ENCODE data around the gene DNER. TPM values are rescaled to one million over a fixed set of nuclear protein-coding genes. Genes with fewer than 3 reads are reported as not detected.

DNER gene
- polyA plus RNA-seq, 1 donor (not counting 4 experiments of a cell fraction or from before 2014, with no cell fraction given): 8.5 TPM

GRCh38 chr2:229563388-229563787 is 151.0 kb downstream of the DNER start:
- FAIRE-seq (no peak), DNase-seq (ENCODE audit: low read depth, low spot score) (no peak)
- no peak overlapping the region for H3K9ac ChIP-seq (ENCODE audit: control insufficient read depth, extremely low read depth, insufficient read depth, low read length)
- H3K27ac ChIP-seq (ENCODE audit: control insufficient read depth, insufficient read depth, low read length): no peak overlapping the region
- H2AFZ ChIP-seq (ENCODE audit: control insufficient read depth, low read length): no peak overlapping the region
- no peaks in the 10 kb centered on the region for H3K4me1 ChIP-seq (ENCODE audit: control insufficient read depth, extremely low read depth, insufficient read depth, low read length)
- H3K79me2 ChIP-seq (ENCODE audit: control insufficient read depth, insufficient read depth, low read length): no peaks in the 10 kb centered on the region
- H3K9me3 ChIP-seq (ENCODE audit: control insufficient read depth, low read depth, low read length): no peaks in the 10 kb centered on the region
- H4K20me1 ChIP-seq (ENCODE audit: control insufficient read depth, extremely low read depth, insufficient read depth, low read length): no peaks in the 10 kb centered on the region
- no peaks in the 10 kb centered on the region for H3K27me3 ChIP-seq (ENCODE audit: control insufficient read depth, extremely low read depth, insufficient read depth, low read length)
- no peak overlapping the region for H3K4me2 ChIP-seq (ENCODE audit: control insufficient read depth, extremely low read depth, insufficient read depth, low read depth, low read length)
- H3K4me3 ChIP-seq (ENCODE audit: control insufficient read depth in 2 of 3, extremely low read depth in 1 of 3, insufficient read depth in 2 of 3, low read depth in 1 of 3, low read length in 3 of 3): no peak overlapping the region
- no peaks in the 10 kb centered on the region for H3K36me3 ChIP-seq (ENCODE audit: control insufficient read depth in 2 of 2, extremely low read depth in 1 of 2, insufficient read depth in 2 of 2, low read length in 2 of 2)
- dilution Hi-C loops (cut with MboI; ENCODE audit: extremely low pct_ligation_motif_present, low sequenced_read_pairs): no loop called here
- H3K9me1 ChIP-seq (ENCODE audit: control insufficient read depth, extremely low read depth, insufficient read depth, low read length): no peaks in the 10 kb centered on the region
- no peak for TF ChIP-seq CTCF (optimal IDR thresholded peaks at IDR 0.05 in 1 of 3, IDR thresholded peaks at IDR 0.05 in 1 of 3, conservative IDR thresholded peaks at IDR 0.05 in 1 of 3; ENCODE audit: extremely low read depth in 1 of 3, insufficient read depth in 2 of 3, low read length in 3 of 3)
- TF ChIP-seq EZH2 (IDR thresholded peaks at IDR 0.05; ENCODE audit: low read length): no peak

GRCh38 chr2:229562472-229563127 is 151.8 kb downstream of the DNER start:
- H3K4me3 ChIP-seq (ENCODE audit: control insufficient read depth in 2 of 3, extremely low read depth in 1 of 3, insufficient read depth in 2 of 3, low read depth in 1 of 3, low read length in 3 of 3): no peak overlapping the region
- dilution Hi-C loops (cut with MboI; ENCODE audit: extremely low pct_ligation_motif_present, low sequenced_read_pairs): no loop called here
- H3K9ac ChIP-seq (ENCODE audit: control insufficient read depth, extremely low read depth, insufficient read depth, low read length): no peak overlapping the region
- no peaks in the 10 kb centered on the region for H3K4me1 ChIP-seq (ENCODE audit: control insufficient read depth, extremely low read depth, insufficient read depth, low read length)
- FAIRE-seq (no peak), DNase-seq (ENCODE audit: low read depth, low spot score) (no peak)
- no peaks in the 10 kb centered on the region for H3K9me3 ChIP-seq (ENCODE audit: control insufficient read depth, low read depth, low read length)
- TF ChIP-seq CTCF (optimal IDR thresholded peaks at IDR 0.05 in 1 of 3, IDR thresholded peaks at IDR 0.05 in 1 of 3, conservative IDR thresholded peaks at IDR 0.05 in 1 of 3; ENCODE audit: extremely low read depth in 1 of 3, insufficient read depth in 2 of 3, low read length in 3 of 3) (peak in 2 of 3 experiments; percentile 15 to 19), EZH2 (IDR thresholded peaks at IDR 0.05; ENCODE audit: low read length) (no peak)
- no peak overlapping the region for H3K27ac ChIP-seq (ENCODE audit: control insufficient read depth, insufficient read depth, low read length)
- H3K4me2 ChIP-seq (ENCODE audit: control insufficient read depth, extremely low read depth, insufficient read depth, low read depth, low read length): no peak overlapping the region
- no peaks in the 10 kb centered on the region for H4K20me1 ChIP-seq (ENCODE audit: control insufficient read depth, extremely low read depth, insufficient read depth, low read length)
- no peaks in the 10 kb centered on the region for H3K79me2 ChIP-seq (ENCODE audit: control insufficient read depth, insufficient read depth, low read length)
- no peaks in the 10 kb centered on the region for H3K36me3 ChIP-seq (ENCODE audit: control insufficient read depth in 2 of 2, extremely low read depth in 1 of 2, insufficient read depth in 2 of 2, low read length in 2 of 2)
- no peaks in the 10 kb centered on the region for H3K27me3 ChIP-seq (ENCODE audit: control insufficient read depth, extremely low read depth, insufficient read depth, low read length)
- H2AFZ ChIP-seq (ENCODE audit: control insufficient read depth, low read length): no peak overlapping the region
- no peaks in the 10 kb centered on the region for H3K9me1 ChIP-seq (ENCODE audit: control insufficient read depth, extremely low read depth, insufficient read depth, low read length)

Data from keratinocyte (primary cell).